ENCODE results near the gene ARAF. TPM values are rescaled to one million over a fixed set of nuclear protein-coding genes. Genes with fewer than 3 reads are reported as not detected.
A peak's percentile ranks its signal among the peaks of the same experiment; 100 is the strongest.

The ARAF gene
- total and polyA plus RNA-seq, 2 of the 8 experiments (the other 6 are each of a cell fraction or from before 2014, with no cell fraction given) = 39.0 to 45.2 TPM

DNA sequence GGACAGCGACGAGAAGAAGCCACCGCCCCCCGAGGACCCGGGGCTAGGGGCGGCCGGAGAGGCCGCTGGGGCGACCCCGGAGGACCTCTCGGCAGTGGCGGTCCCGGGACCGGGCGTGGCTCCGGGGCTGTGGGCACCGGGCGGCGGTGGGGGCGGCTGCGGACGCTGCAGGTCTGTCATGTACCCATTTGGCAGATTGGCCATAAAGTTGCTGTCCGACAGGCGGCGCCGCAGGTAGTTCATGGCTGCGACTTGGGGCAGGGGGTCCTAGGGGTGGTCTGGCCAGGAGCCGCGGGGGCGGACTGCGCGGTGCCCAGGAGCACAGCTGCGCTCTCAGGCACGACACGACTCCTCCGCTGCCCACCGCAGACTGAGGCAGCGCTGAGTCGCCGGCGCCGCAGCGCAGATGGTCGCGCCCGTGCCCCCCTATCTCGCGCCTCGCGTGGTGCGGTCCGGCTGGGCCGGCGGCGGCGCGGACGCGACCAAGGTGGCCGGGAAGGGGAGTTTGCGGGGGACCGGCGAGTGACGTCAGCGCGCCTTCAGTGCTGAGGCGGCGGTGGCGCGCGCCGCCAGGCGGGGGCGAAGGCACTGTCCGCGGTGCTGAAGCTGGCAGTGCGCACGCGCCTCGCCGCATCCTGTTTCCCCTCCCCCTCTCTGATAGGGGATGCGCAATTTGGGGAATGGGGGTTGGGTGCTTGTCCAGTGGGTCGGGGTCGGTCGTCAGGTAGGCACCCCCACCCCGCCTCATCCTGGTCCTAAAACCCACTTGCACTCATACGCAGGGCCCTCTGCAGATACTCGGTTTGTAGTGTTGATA is 58.7 kb downstream of the ARAF start, which contains the start of gene SYN1 (continued):
- TF ChIP-seq KDM4A (IDR thresholded peaks at IDR 0.05; ENCODE audit: low read depth, low read length, severe bottlenecking) (no peak), CBX8 (IDR thresholded peaks at IDR 0.05; ENCODE audit: borderline replicate concordance, low read depth, low read length) (no peak), POLR2A (IDR thresholded peaks at IDR 0.05; ENCODE audit: control extremely low read depth in 1 of 2, low read depth in 2 of 2, low read length in 2 of 2) (peak in 1 of 2 experiments; percentile 48; a peak in 1 of 3 replicates), KDM5A (IDR thresholded peaks at IDR 0.05; ENCODE audit: low read length) (no peak), KDM1A (IDR thresholded peaks at IDR 0.05; ENCODE audit: borderline replicate concordance, low read length) (peak; percentile 69; the same call in 1 of the 2 replicates), BACH1 (IDR thresholded peaks at IDR 0.05; ENCODE audit: low read length) (no peak), GABPA (IDR thresholded peaks at IDR 0.05; ENCODE audit: borderline replicate concordance, insufficient read depth, low read length) (no peak), HDAC6 (IDR thresholded peaks at IDR 0.05; ENCODE audit: low read depth, low read length) (no peak), EZH2 (IDR thresholded peaks at IDR 0.05; ENCODE audit: low read depth, low read length, severe bottlenecking) (no peak), NRF1 (IDR thresholded peaks at IDR 0.05; ENCODE audit: low read depth, low read length) (peak; percentile 48; the same call in 1 of the 2 replicates), YY1 (IDR thresholded peaks at IDR 0.05; ENCODE audit: low read depth, low read length) (no peak), CTBP2 (IDR thresholded peaks at IDR 0.05; ENCODE audit: borderline replicate concordance, insufficient read depth, insufficient read length, low read length) (no peak), SUZ12 (IDR thresholded peaks at IDR 0.05; ENCODE audit: low read length) (no peak), RAD21 (IDR thresholded peaks at IDR 0.05 in 1 of 2, conservative IDR thresholded peaks at IDR 0.05 in 1 of 2; ENCODE audit: low read depth in 2 of 2, low read length in 2 of 2) (no peak; a peak in 1 of 4 replicates), MAFK (IDR thresholded peaks at IDR 0.05; ENCODE audit: low read depth, low read length) (no peak), TAF1 (IDR thresholded peaks at IDR 0.05; ENCODE audit: low read depth, low read length) (peak; percentile 94), SP1 (IDR thresholded peaks at IDR 0.05; ENCODE audit: low read depth, low read length) (no peak)
- TF ChIP-seq, protein P1, sequence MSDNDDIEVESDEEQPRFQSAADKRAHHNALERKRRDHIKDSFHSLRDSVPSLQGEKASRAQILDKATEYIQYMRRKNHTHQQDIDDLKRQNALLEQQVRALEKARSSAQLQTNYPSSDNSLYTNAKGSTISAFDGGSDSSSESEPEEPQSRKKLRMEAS (IDR thresholded peaks at IDR 0.05) = peak; percentile 70
- TF ChIP-seq, protein P2, sequence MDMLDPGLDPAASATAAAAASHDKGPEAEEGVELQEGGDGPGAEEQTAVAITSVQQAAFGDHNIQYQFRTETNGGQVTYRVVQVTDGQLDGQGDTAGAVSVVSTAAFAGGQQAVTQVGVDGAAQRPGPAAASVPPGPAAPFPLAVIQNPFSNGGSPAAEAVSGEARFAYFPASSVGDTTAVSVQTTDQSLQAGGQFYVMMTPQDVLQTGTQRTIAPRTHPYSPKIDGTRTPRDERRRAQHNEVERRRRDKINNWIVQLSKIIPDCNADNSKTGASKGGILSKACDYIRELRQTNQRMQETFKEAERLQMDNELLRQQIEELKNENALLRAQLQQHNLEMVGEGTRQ (IDR thresholded peaks at IDR 0.05; ENCODE audit: low read length) = no peak
- TF ChIP-seq, protein P3, sequence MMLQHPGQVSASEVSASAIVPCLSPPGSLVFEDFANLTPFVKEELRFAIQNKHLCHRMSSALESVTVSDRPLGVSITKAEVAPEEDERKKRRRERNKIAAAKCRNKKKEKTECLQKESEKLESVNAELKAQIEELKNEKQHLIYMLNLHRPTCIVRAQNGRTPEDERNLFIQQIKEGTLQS (IDR thresholded peaks at IDR 0.05; ENCODE audit: insufficient read depth, low read depth, low read length) = no peak

Measured in H1 (cell line).